Ovary (tissue), 3 donors: ENCODE results near the gene NUBPL.
"Not testable (repeated sequence)": the region's sequence is repeated elsewhere in the genome, so short reads cannot be mapped to it uniquely, and the experiment has no call there.

Experiments used
- EP300 ChIP-seq: sonication (generic); formaldehyde crosslinking; IDR thresholded peaks from one replicate; pipeline ENCODE4 v1.6.1; 2017; ENCODE audit warnings: antibody characterized with exemption
- POLR2A ChIP-seq: fragments of 450-650 bp; IDR thresholded peaks from one replicate; pipeline ENCODE4 v1.6.1; 2017; ENCODE audit warnings: antibody characterized with exemption, mild to moderate bottlenecking, moderate library complexity
- TF ChIP-seq, protein P1 (sequence below), 3 donors: fragments of 450-650 bp in 2 of 3; fragments of 200-600 bp in 1 of 3; IDR thresholded peaks; one replicate each; pipeline versions ENCODE4 v1.5.1 to v1.8.0; 2016 to 2022; ENCODE audit warnings: antibody characterized with exemption in 3 of 3, mild to moderate bottlenecking in 1 of 3
- donor health status: DM: no; HTN: no; CAD: no.

DNA sequence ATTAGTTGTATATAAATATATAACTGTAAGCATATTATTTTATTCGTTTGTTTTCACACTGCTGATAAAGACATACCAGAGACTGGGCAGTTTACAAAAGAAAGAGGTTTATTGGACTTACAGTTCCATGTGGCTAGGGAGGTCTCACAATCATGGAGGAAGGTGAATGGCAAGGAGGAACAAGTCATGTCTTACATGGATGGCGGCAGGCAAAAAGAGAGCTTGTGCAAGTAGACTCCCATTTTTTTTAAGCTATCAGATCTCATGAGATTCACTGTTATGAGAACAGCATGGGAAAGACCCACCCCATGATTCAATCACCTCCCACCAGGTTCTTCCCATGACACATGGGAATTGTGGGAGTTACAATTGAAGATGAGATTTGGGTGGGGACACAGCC lies 294.8 kb downstream of the NUBPL start:
- TF ChIP-seq, protein P1, sequence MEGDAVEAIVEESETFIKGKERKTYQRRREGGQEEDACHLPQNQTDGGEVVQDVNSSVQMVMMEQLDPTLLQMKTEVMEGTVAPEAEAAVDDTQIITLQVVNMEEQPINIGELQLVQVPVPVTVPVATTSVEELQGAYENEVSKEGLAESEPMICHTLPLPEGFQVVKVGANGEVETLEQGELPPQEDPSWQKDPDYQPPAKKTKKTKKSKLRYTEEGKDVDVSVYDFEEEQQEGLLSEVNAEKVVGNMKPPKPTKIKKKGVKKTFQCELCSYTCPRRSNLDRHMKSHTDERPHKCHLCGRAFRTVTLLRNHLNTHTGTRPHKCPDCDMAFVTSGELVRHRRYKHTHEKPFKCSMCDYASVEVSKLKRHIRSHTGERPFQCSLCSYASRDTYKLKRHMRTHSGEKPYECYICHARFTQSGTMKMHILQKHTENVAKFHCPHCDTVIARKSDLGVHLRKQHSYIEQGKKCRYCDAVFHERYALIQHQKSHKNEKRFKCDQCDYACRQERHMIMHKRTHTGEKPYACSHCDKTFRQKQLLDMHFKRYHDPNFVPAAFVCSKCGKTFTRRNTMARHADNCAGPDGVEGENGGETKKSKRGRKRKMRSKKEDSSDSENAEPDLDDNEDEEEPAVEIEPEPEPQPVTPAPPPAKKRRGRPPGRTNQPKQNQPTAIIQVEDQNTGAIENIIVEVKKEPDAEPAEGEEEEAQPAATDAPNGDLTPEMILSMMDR (IDR thresholded peaks at IDR 0.05), result not testable (repeated sequence)
- not testable (repeated sequence) for TF ChIP-seq POLR2A, EP300
